Tibial artery (tissue), 4 donors: Measurements from ENCODE around the gene WNK1.
"Not testable (repeated sequence)": the region's sequence is repeated elsewhere in the genome, so short reads cannot be mapped to it uniquely, and the experiment has no call there.

Experiments used
- DNase-seq, 2 donors: peaks; one replicate each; pipeline ENCODE4 v3.0.0-alpha.2; 2019
- H3K27ac ChIP-seq, 2 donors: fragments of 200-600 bp; sonication (generic) in 1 of 2; 1 replicate in 1 of 2; 2 replicates in 1 of 2; pipeline ENCODE4 v1.5.1; 2018 to 2019; ENCODE audit warnings: mild to moderate bottlenecking in 1 of 2
- H3K27me3 ChIP-seq, 2 donors: fragments of 200-600 bp; sonication (generic) in 1 of 2; one replicate each; pipeline versions ENCODE4 v1.5.1 to v1.6.0; 2016 to 2019
- H3K36me3 ChIP-seq, 3 donors: fragments of 200-600 bp; sonication (generic) in 2 of 3; one replicate each; pipeline ENCODE4 v1.5.1; 2016 to 2019; ENCODE audit warnings: mild to moderate bottlenecking in 2 of 3
- H3K4me1 ChIP-seq, 4 donors: fragments of 200-600 bp; sonication (generic) in 2 of 4; 1 replicate in 3 of 4; 2 replicates in 1 of 4; pipeline ENCODE4 v1.5.1; 2016 to 2019
- H3K4me3 ChIP-seq, 2 donors: fragments of 200-600 bp; sonication (generic) in 1 of 2; 1 replicate in 1 of 2; 2 replicates in 1 of 2; pipeline ENCODE4 v1.5.1; 2018 to 2019; ENCODE audit warnings: mild to moderate bottlenecking in 2 of 2
- H3K9me3 ChIP-seq, 3 donors: fragments of 200-600 bp; sonication (generic) in 1 of 3; one replicate each; pipeline ENCODE4 v1.5.1; 2016 to 2019
- CTCF ChIP-seq, 2 experiments: fragments of 200-600 bp in 1 of 2; fragments of 450-650 bp in 1 of 2; IDR thresholded peaks; one replicate each; pipeline ENCODE4 v1.5.1; 2017 to 2019; ENCODE audit warnings: antibody characterized with exemption in 2 of 2, mild to moderate bottlenecking in 1 of 2, moderate library complexity in 1 of 2
- intact Hi-C: fragments of 100-400 bp; cut with DNase I; formaldehyde crosslinking; loops from one replicate; pipeline ENCODE4 v1.15.0; 2023; ENCODE audit warnings: low total_unique reads

WNK1 gene

GRCh38 chr12:788288-788687, 35.9 kb downstream of the WNK1 start:
- Histone ChIP-seq H3K27me3 (no peaks in the 10 kb centered on the region), H3K36me3 (no peaks in the 10 kb centered on the region), H3K27ac (peak overlapping the region in 1 of 2 donors; percentile 28), H3K9me3 (no peaks in the 10 kb centered on the region), H3K4me1 (peaks cover 0 to 51% (median 18%) of the 10 kb centered on the region in 4 donors), H3K4me3 (no peak overlapping the region)
- DNase-seq, result no peak
- no peak for TF ChIP-seq CTCF (IDR thresholded peaks at IDR 0.05)
- intact Hi-C loops, result no loop called here

GRCh38 chr12:788762-789161, 36.4 kb downstream of the WNK1 start:
- intact Hi-C loops, H3K36me3 ChIP-seq, DNase-seq, H3K4me3 ChIP-seq, H3K9me3 ChIP-seq, H3K27me3 ChIP-seq: not testable (repeated sequence)
- H3K4me1 ChIP-seq, result peaks cover 0 to 56% (median 18%) of the 10 kb centered on the region in 4 donors
- peak overlapping the region in 1 of 2 donors; percentile 28 for H3K27ac ChIP-seq

- intact Hi-C loops, result no loop called here
- Histone ChIP-seq H3K27ac (no peak overlapping the region), H3K9me3 (no peaks in the 10 kb centered on the region), H3K36me3 (no peaks in the 10 kb centered on the region), H3K4me1 (peaks cover 0 to 66% (median 18%) of the 10 kb centered on the region in 4 donors), H3K27me3 (no peaks in the 10 kb centered on the region), H3K4me3 (no peak overlapping the region)
- TF ChIP-seq CTCF (IDR thresholded peaks at IDR 0.05), result no peak
- no peak for DNase-seq
Measured at GRCh38 chr12:789852-790563, 37.6 kb downstream of the WNK1 start.

GRCh38 chr12:790608-791007, 38.2 kb downstream of the WNK1 start:
- Histone ChIP-seq H3K4me3 (no peak overlapping the region), H3K4me1 (peaks cover 0 to 66% (median 18%) of the 10 kb centered on the region in 4 donors), H3K27me3 (no peaks in the 10 kb centered on the region), H3K9me3 (no peaks in the 10 kb centered on the region), H3K36me3 (no peaks in the 10 kb centered on the region), H3K27ac (no peak overlapping the region)
- intact Hi-C loops, result no loop called here
- DNase-seq, result no peak
- no peak for TF ChIP-seq CTCF (IDR thresholded peaks at IDR 0.05)

- no peaks in the 10 kb centered on the region for H3K9me3 ChIP-seq
- H3K36me3 ChIP-seq, result no peaks in the 10 kb centered on the region
- H3K4me1 ChIP-seq, result peaks cover 0 to 65% (median 18%) of the 10 kb centered on the region in 4 donors
- intact Hi-C loops, result no loop called here
- H3K27me3 ChIP-seq, result no peaks in the 10 kb centered on the region
- H3K27ac ChIP-seq, result no peak overlapping the region
- no peak for TF ChIP-seq CTCF (IDR thresholded peaks at IDR 0.05)
- no peak for DNase-seq
- no peak overlapping the region for H3K4me3 ChIP-seq
Measured at GRCh38 chr12:793037-793436, 40.7 kb downstream of the WNK1 start.

GRCh38 chr12:793711-794110, 41.3 kb downstream of the WNK1 start:
- H3K4me1 ChIP-seq, result peaks cover 0 to 58% (median 16%) of the 10 kb centered on the region in 4 donors
- no peaks in the 10 kb centered on the region for H3K9me3 ChIP-seq
- TF ChIP-seq CTCF (IDR thresholded peaks at IDR 0.05), result no peak
- intact Hi-C loops, result no loop called here
- H3K27me3 ChIP-seq, result no peaks in the 10 kb centered on the region
- no peak overlapping the region for H3K4me3 ChIP-seq
- no peaks in the 10 kb centered on the region for H3K36me3 ChIP-seq
- no peak overlapping the region for H3K27ac ChIP-seq
- DNase-seq, result no peak
